Ovary (tissue), 9 donors: ENCODE measurements around the gene VGF. TPM values are rescaled to one million over a fixed set of nuclear protein-coding genes. Genes with fewer than 3 reads are reported as not detected.
A peak's percentile ranks its signal among the peaks of the same experiment; 100 is the strongest.

Experiments used
- DNase-seq, 5 donors: peaks; one replicate each; pipeline ENCODE4 v3.0.0-alpha.2; 2019 to 2020
- H3K27ac ChIP-seq, 2 donors: fragments of 200-600 bp; one replicate each; pipeline versions ENCODE4 v1.5.1 to v1.8.0; 2019 to 2022
- H3K27me3 ChIP-seq: fragments of 200-600 bp; one replicate; pipeline ENCODE4 v1.8.0; 2022
- H3K36me3 ChIP-seq: fragments of 200-600 bp; sonication (generic); one replicate; pipeline ENCODE4 v1.5.1; 2019
- H3K4me1 ChIP-seq: one replicate; pipeline ENCODE4 v1.8.1; 2013; ENCODE audit warnings: mild to moderate bottlenecking, moderate library complexity; ENCODE audit not compliant: insufficient read depth
- H3K4me3 ChIP-seq: fragments of 200-600 bp; sonication (generic); one replicate; pipeline ENCODE4 v1.5.1; 2017
- H3K9me3 ChIP-seq, 2 donors: fragments of 200-600 bp in 1 of 2; sonication (generic) in 1 of 2; one replicate each; pipeline versions ENCODE4 v1.5.1 to v1.8.1; 2013 to 2019; ENCODE audit warnings: mild to moderate bottlenecking in 1 of 2, moderate library complexity in 1 of 2
- EP300 ChIP-seq: sonication (generic); formaldehyde crosslinking; IDR thresholded peaks from one replicate; pipeline ENCODE4 v1.6.1; 2017; ENCODE audit warnings: antibody characterized with exemption
- POLR2A ChIP-seq: fragments of 450-650 bp; IDR thresholded peaks from one replicate; pipeline ENCODE4 v1.6.1; 2017; ENCODE audit warnings: antibody characterized with exemption, mild to moderate bottlenecking, moderate library complexity
- WGBS, 3 donors: extraction: QIAGEN DNeasy Blood & Tissue Kit in 1 of 3; methylation state at CpG; one replicate each; pipeline versions ENCODE4 v1.1.5 to v1.1.7; 2013 to 2017; 5-methylcytosine and 5-hydroxymethylcytosine counted together
- intact Hi-C, 4 donors: fragments of 100-400 bp; cut with DNase I; formaldehyde crosslinking; loops; one replicate each; pipeline versions ENCODE4 v1.11.0 to v1.15.1; 2022 to 2023
- polyA plus RNA-seq, 2 donors: library from polyadenylated mRNA; stranded (reverse); fragments of 200-250 nt in 1 of 2; fragments of 350-450 nt in 1 of 2; fragmentation: Illumina TruSeq in 1 of 2; extraction: RNeasy Lipid Tissue Mini Kit (QIAGEN cat#74804) in 1 of 2; gene quantifications; one replicate each; pipeline ENCODE4 v1.2.3, GENCODE V29; 2013 to 2014
- total RNA-seq, 7 donors: library from RNA; depleted of rRNA in 2 of 7; stranded (reverse); fragments of >200 nt in 2 of 7; fragmentation: NEBNext Ultra II Directional in 3 of 7; extraction: Animal tissue kit (Norgen Biotek cat#: 25700) in 3 of 7; gene quantifications; one replicate each; pipeline versions ENCODE4 v1.1.0 to v1.2.4, GENCODE V29; 2016 to 2023
- TF ChIP-seq, protein P1 (sequence below), 3 donors: fragments of 450-650 bp in 2 of 3; fragments of 200-600 bp in 1 of 3; IDR thresholded peaks; one replicate each; pipeline versions ENCODE4 v1.5.1 to v1.8.0; 2016 to 2022; ENCODE audit warnings: antibody characterized with exemption in 3 of 3, mild to moderate bottlenecking in 1 of 3
- donor health status: DM: no; HTN: no; CAD: no; lungs with moderate emphysema.
- donor health status: DM: no; HTN: no; CAD: no.
- donor health status: Bipolar disorder and iron deficiency.
- donor health status: DM: yes; HTN: yes; CAD: no.
- donor health status: DM: no; HTN: no; CAD: no.
- donor health status: DM: yes; HTN: yes; CAD: no.

Gene VGF
- total and polyA plus RNA-seq, 9 donors, result 0.04 to 0.20 TPM; not detected in 7

DNA sequence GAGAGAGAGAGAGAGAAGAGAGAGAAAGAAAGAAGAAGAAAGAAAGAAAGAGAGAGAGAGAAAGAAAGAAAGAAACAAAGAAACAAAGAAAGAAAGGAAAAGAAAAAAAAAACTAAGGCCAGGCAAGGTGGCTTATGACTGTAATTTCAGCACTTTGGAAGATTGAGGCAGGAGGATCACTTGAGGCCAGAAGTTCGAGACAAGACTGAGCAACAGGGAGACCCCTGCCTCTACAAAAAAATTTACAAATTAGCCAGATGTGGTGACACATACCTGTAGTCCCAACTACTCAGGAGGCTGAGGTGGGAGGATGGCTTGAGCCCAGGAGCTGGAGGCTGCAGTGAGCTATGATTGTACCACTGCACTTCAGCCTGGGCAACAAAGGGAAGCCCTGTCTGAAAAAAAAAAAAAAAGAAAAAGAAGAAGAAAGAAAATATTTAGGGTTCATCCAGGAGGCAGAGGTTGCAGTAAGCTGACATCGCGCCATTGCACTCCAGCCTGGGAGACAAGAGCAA, 35.7 kb downstream of the VGF start:
- TF ChIP-seq POLR2A (no peak), EP300 (no peak)
- TF ChIP-seq, protein P1, sequence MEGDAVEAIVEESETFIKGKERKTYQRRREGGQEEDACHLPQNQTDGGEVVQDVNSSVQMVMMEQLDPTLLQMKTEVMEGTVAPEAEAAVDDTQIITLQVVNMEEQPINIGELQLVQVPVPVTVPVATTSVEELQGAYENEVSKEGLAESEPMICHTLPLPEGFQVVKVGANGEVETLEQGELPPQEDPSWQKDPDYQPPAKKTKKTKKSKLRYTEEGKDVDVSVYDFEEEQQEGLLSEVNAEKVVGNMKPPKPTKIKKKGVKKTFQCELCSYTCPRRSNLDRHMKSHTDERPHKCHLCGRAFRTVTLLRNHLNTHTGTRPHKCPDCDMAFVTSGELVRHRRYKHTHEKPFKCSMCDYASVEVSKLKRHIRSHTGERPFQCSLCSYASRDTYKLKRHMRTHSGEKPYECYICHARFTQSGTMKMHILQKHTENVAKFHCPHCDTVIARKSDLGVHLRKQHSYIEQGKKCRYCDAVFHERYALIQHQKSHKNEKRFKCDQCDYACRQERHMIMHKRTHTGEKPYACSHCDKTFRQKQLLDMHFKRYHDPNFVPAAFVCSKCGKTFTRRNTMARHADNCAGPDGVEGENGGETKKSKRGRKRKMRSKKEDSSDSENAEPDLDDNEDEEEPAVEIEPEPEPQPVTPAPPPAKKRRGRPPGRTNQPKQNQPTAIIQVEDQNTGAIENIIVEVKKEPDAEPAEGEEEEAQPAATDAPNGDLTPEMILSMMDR (IDR thresholded peaks at IDR 0.05), result no peak
- Histone ChIP-seq H3K4me1 (peaks cover 20% of the 10 kb centered on the region), H3K4me3 (no peak overlapping the region), H3K27ac (no peak overlapping the region), H3K27me3 (no peaks in the 10 kb centered on the region), H3K9me3 (no peaks in the 10 kb centered on the region), H3K36me3 (no peaks in the 10 kb centered on the region)
- DNase-seq, result peak in 1 of 5 donors; percentile 10
- intact Hi-C loops, result loop anchor here (2.0 to 10.0 kb wide), 4 partner anchors 42 to 235 kb away; partner anchors contain the start of genes TRIM56 (in 3 of the 4) and ACHE (in 1 of the 4)
- WGBS, 3 donors, result 91 to 93% (median 92%) methylated on average over 3 of the region's 3 CpGs

DNA sequence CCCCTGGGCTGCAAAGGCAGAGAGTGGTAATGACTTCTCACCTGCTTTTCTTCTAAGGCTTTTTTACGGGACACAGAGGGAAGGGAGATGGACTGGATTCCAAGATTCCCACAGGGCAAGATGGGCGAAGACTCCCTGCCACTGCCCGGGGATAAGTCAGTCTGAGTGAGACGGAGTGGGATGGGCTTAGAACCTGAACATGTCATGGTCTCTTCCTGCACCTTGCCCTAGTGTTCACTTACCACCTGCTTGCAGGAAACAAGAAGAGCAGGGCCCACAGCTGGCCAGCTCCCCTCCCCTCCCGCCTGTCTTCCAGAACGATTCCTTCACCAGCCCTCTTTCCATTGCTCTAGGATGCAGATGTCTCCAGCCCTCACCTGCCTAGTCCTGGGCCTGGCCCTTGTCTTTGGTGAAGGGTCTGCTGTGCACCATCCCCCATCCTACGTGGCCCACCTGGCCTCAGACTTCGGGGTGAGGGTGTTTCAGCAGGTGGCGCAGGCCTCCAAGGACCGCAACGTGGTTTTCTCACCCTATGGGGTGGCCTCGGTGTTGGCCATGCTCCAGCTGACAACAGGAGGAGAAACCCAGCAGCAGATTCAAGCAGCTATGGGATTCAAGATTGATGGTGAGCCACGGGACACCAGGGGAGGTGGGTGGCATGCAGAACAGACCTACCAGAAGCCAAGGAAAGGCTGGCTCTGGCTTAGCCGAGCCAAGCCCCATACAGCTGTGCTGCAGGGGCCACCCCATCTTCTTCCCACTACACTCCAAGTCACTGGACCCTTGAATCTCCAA, 37.1 kb downstream of the VGF start:
- TF ChIP-seq EP300 (no peak), POLR2A (no peak)
- TF ChIP-seq, protein P1 (IDR thresholded peaks at IDR 0.05), result no peak
- WGBS, 3 donors, result 71 to 80% (median 74%) methylated on average over 14 of the region's 14 CpGs

DNA sequence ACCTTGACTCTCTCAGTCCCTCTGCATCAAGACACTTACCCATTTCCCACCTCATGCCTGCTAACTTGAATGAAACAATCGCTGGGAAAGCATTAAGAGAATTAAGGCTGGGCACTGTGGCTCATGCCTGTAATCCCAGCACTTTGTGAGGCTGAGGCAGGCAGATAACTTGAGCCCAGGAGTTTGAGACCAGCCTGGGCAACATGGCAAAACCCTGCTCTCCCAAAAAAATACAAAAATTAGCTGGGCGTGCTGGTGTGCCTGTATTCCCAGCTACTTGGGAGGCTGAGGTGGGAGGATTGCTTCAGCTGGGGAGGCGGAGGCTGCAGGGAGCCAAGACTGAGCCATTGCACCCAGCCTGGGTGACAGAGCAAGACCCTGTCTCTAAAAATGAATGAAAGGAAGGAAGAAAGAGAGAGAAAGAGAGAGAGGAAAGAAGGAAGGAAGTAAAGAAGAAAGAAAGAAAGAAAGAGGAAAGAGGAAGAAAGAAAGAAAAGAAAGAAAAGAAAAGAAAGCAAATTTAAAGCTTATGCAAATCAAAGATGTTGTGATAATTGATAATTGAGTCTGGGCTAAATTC, 37.8 kb downstream of the VGF start:
- Histone ChIP-seq H3K27me3 (no peaks in the 10 kb centered on the region), H3K27ac (no peak overlapping the region), H3K4me1 (peaks cover 29% of the 10 kb centered on the region), H3K4me3 (peak overlapping the region; percentile 22), H3K9me3 (no peaks in the 10 kb centered on the region), H3K36me3 (no peaks in the 10 kb centered on the region)
- intact Hi-C loops, result loop anchor here in 1 of 4 donors (5.0 kb wide), 1 partner anchor 40 kb away; the partner anchor contains the start of gene TRIM56
- WGBS, 3 donors, result 60 to 70% (median 69%) methylated on average over 3 of the region's 3 CpGs
- TF ChIP-seq POLR2A, result no peak
- TF ChIP-seq, protein P1 (IDR thresholded peaks at IDR 0.05), result no peak
- TF ChIP-seq EP300, result no peak
- no peak for DNase-seq

More for the DNA sequence above, 37.1 kb downstream of the VGF start:
- Histone ChIP-seq H3K9me3 (no peaks in the 10 kb centered on the region), H3K36me3 (no peaks in the 10 kb centered on the region), H3K4me1 (peaks cover 25% of the 10 kb centered on the region), H3K27ac (no peak overlapping the region), H3K27me3 (no peaks in the 10 kb centered on the region), H3K4me3 (no peak overlapping the region)
- peak in 1 of 5 donors; percentile 49 for DNase-seq
- intact Hi-C loops, result loop anchor here in 1 of 4 donors (5.0 kb wide), 1 partner anchor 41 kb away; the partner anchor contains the start of gene TRIM56

DNA sequence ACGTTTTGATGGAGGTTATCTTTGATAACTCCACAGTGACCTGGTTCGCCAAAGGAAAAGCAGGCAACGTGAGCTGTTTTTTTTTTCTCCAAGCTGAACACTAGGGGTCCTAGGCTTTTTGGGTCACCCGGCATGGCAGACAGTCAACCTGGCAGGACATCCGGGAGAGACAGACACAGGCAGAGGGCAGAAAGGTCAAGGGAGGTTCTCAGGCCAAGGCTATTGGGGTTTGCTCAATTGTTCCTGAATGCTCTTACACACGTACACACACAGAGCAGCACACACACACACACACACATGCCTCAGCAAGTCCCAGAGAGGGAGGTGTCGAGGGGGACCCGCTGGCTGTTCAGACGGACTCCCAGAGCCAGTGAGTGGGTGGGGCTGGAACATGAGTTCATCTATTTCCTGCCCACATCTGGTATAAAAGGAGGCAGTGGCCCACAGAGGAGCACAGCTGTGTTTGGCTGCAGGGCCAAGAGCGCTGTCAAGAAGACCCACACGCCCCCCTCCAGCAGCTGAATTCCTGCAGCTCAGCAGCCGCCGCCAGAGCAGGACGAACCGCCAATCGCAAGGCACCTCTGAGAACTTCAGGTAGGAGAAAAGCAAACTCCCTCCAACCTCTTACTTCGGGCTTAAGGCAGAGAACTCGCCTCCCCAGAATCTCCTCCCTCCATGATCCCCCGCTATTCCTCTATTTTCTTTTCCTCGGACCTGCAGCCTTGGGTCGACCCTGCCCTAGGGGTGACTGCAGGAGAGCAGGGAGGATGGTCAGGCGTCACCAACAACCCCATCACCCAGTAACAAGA, 38.5 kb downstream of the VGF start, which contains the start of gene SERPINE1:
TSS of gene SERPINE1 (plus strand) at position 454 of the 809 bp plus-strand sequence. CDS start 1,290 bp downstream, outside the sequence.
- DNase-seq, result peak; percentile 91 to 98 (median 95)
- peaks cover 30% of the 10 kb centered on the region for H3K4me1 ChIP-seq
- H3K4me3 ChIP-seq, result peak within 1 kb of the TSS; percentile 22
- TF ChIP-seq, protein P1 (IDR thresholded peaks at IDR 0.05), result peak in 2 of 3 donors; percentile 5 to 33
- TF ChIP-seq POLR2A (peak; percentile 93), EP300 (peak; percentile 70)
- no peaks in the 10 kb centered on the region for H3K9me3 ChIP-seq
- H3K36me3 ChIP-seq, result no peaks in the 10 kb centered on the region
- 1 to 3% (median 2%) methylated on average over 22 of the region's 22 CpGs for WGBS, 3 donors
- peak within 1 kb of the TSS; percentile 59 to 81 for H3K27ac ChIP-seq
- H3K27me3 ChIP-seq, result no peaks in the 10 kb centered on the region
- intact Hi-C loops, result loop anchor here in 1 of 4 donors (5.0 kb wide), 1 partner anchor 40 kb away; the partner anchor contains the start of gene TRIM56
